Thoracic aorta (tissue), 2 donors: ENCODE data around the gene HNRNPDL. TPM values are rescaled to one million over a fixed set of nuclear protein-coding genes. Genes with fewer than 3 reads are reported as not detected.
"Not testable (repeated sequence)": the region's sequence is repeated elsewhere in the genome, so short reads cannot be mapped to it uniquely, and the experiment has no call there.

Experiments used
- ATAC-seq: fragments of 150-250 bp; one replicate; pipeline ENCODE4 v1.8.0; 2017; ENCODE audit warnings: low read depth; ENCODE audit not compliant: insufficient number of reproducible peaks, low FRiP score
- DNase-seq: peaks from one replicate; pipeline ENCODE4 v3.0.0-alpha.2; 2020; ENCODE audit warnings: low spot score
- H3K27ac ChIP-seq, 2 donors: fragments of 200-600 bp; sonication (generic); 1 replicate in 1 of 2; 2 replicates in 1 of 2; pipeline ENCODE4 v1.5.1; 2016; ENCODE audit warnings: mild to moderate bottlenecking in 2 of 2, moderate library complexity in 2 of 2
- H3K27me3 ChIP-seq: fragments of 200-600 bp; sonication (generic); replicated peaks from 2 replicates; pipeline ENCODE4 v1.6.0; 2016; ENCODE audit warnings: mild to moderate bottlenecking; ENCODE audit not compliant: insufficient read depth
- H3K36me3 ChIP-seq: fragments of 200-600 bp; sonication (generic); one replicate; pipeline ENCODE4 v1.5.1; 2016
- H3K4me1 ChIP-seq, 2 donors: fragments of 200-600 bp; sonication (generic); 1 replicate in 1 of 2; 2 replicates in 1 of 2; pipeline versions ENCODE4 v1.5.1 to v1.6.0; 2016; ENCODE audit warnings: low read depth in 2 of 2, mild to moderate bottlenecking in 1 of 2; ENCODE audit not compliant: control insufficient read depth in 1 of 2
- H3K4me3 ChIP-seq: fragments of 200-600 bp; sonication (generic); 2 replicates; pipeline ENCODE4 v1.5.1; 2016; ENCODE audit warnings: mild to moderate bottlenecking
- H3K9me3 ChIP-seq: fragments of 200-600 bp; sonication (generic); 2 replicates; pipeline ENCODE4 v1.5.1; 2016
- CTCF ChIP-seq: fragments of 200-600 bp; sonication (generic); IDR thresholded peaks from one replicate; pipeline ENCODE4 v1.5.1; 2019; ENCODE audit warnings: antibody characterized with exemption
- total RNA-seq, 2 donors: library from RNA; depleted of rRNA; stranded (reverse); fragments of >200 nt; gene quantifications; one replicate each; pipeline versions ENCODE4 v1.1.0 to v1.2.3, GENCODE V29; 2016

Gene HNRNPDL
- total RNA-seq, 2 donors from 2014 or later, result 145 to 191 TPM

GRCh38 chr4:82402196-82402775, 28.0 kb downstream of the HNRNPDL start:
- no peak for DNase-seq

GRCh38 chr4:82401600-82401999, 28.7 kb downstream of the HNRNPDL start:
- ATAC-seq, result no peak
- H3K4me1 ChIP-seq, result no peaks in the 10 kb centered on the region
- H3K36me3 ChIP-seq, result no peaks in the 10 kb centered on the region
- no peaks in the 10 kb centered on the region for H3K27me3 ChIP-seq
- no peak overlapping the region for H3K4me3 ChIP-seq
- no peaks in the 10 kb centered on the region for H3K9me3 ChIP-seq
- DNase-seq, result no peak
- H3K27ac ChIP-seq, result no peak overlapping the region
- no peak for TF ChIP-seq CTCF

More at GRCh38 chr4:82402196-82402775, 28.0 kb downstream of the HNRNPDL start:
- no peaks in the 10 kb centered on the region for H3K4me1 ChIP-seq
- H3K9me3 ChIP-seq, result no peaks in the 10 kb centered on the region
- no peak for ATAC-seq
- no peak overlapping the region for H3K27ac ChIP-seq
- no peaks in the 10 kb centered on the region for H3K27me3 ChIP-seq
- TF ChIP-seq CTCF, result no peak
- H3K4me3 ChIP-seq, result no peak overlapping the region
- H3K36me3 ChIP-seq, result no peaks in the 10 kb centered on the region

- Histone ChIP-seq H3K9me3 (no peaks in the 10 kb centered on the region), H3K4me1 (no peaks in the 10 kb centered on the region), H3K4me3 (no peak overlapping the region), H3K27ac (no peak overlapping the region), H3K27me3 (no peaks in the 10 kb centered on the region), H3K36me3 (no peaks in the 10 kb centered on the region)
- TF ChIP-seq CTCF, result no peak
- DNase-seq, result no peak
- no peak for ATAC-seq
These were observed 32.0 kb downstream of the HNRNPDL start for GRCh38 chr4:82398263-82398662.

- H3K9me3 ChIP-seq, result no peaks in the 10 kb centered on the region
- DNase-seq, result no peak
- no peak for ATAC-seq
- TF ChIP-seq CTCF, result no peak
- H3K27me3 ChIP-seq, result no peaks in the 10 kb centered on the region
- no peaks in the 10 kb centered on the region for H3K36me3 ChIP-seq
- H3K4me3 ChIP-seq, result no peak overlapping the region
- H3K4me1 ChIP-seq, result no peaks in the 10 kb centered on the region
- H3K27ac ChIP-seq, result no peak overlapping the region
These were observed 32.7 kb downstream of the HNRNPDL start for GRCh38 chr4:82397527-82397926.

- TF ChIP-seq CTCF, result no peak
- H3K4me3 ChIP-seq, result no peak overlapping the region
- ATAC-seq (no peak), DNase-seq (no peak)
- H3K9me3 ChIP-seq, result no peaks in the 10 kb centered on the region
- H3K27ac ChIP-seq, result no peak overlapping the region
- no peaks in the 10 kb centered on the region for H3K36me3 ChIP-seq
- no peaks in the 10 kb centered on the region for H3K4me1 ChIP-seq
- H3K27me3 ChIP-seq, result no peaks in the 10 kb centered on the region
These were observed 35.4 kb downstream of the HNRNPDL start for GRCh38 chr4:82394896-82395295.

- H3K36me3 ChIP-seq, H3K27ac ChIP-seq, H3K9me3 ChIP-seq, ATAC-seq, H3K4me3 ChIP-seq, H3K27me3 ChIP-seq, DNase-seq, H3K4me1 ChIP-seq: not testable (repeated sequence)
These were observed 40.2 kb downstream of the HNRNPDL start for GRCh38 chr4:82390061-82390460.
